Ovary (tissue), 9 donors: ENCODE data around the gene OPHN1. TPM values are rescaled to one million over a fixed set of nuclear protein-coding genes. Genes with fewer than 3 reads are reported as not detected.

Source experiments
- DNase-seq, 5 donors: peaks; one replicate each; pipeline ENCODE4 v3.0.0-alpha.2; 2019 to 2020
- H3K27ac ChIP-seq, 2 donors: fragments of 200-600 bp; one replicate each; pipeline versions ENCODE4 v1.5.1 to v1.8.0; 2019 to 2022
- H3K27me3 ChIP-seq: fragments of 200-600 bp; one replicate; pipeline ENCODE4 v1.8.0; 2022
- H3K36me3 ChIP-seq: fragments of 200-600 bp; sonication (generic); one replicate; pipeline ENCODE4 v1.5.1; 2019
- H3K4me1 ChIP-seq: one replicate; pipeline ENCODE4 v1.8.1; 2013; ENCODE audit warnings: mild to moderate bottlenecking, moderate library complexity; ENCODE audit not compliant: insufficient read depth
- H3K4me3 ChIP-seq: fragments of 200-600 bp; sonication (generic); one replicate; pipeline ENCODE4 v1.5.1; 2017
- H3K9me3 ChIP-seq, 2 donors: fragments of 200-600 bp in 1 of 2; sonication (generic) in 1 of 2; one replicate each; pipeline versions ENCODE4 v1.5.1 to v1.8.1; 2013 to 2019; ENCODE audit warnings: mild to moderate bottlenecking in 1 of 2, moderate library complexity in 1 of 2
- EP300 ChIP-seq: sonication (generic); formaldehyde crosslinking; IDR thresholded peaks from one replicate; pipeline ENCODE4 v1.6.1; 2017; ENCODE audit warnings: antibody characterized with exemption
- POLR2A ChIP-seq: fragments of 450-650 bp; IDR thresholded peaks from one replicate; pipeline ENCODE4 v1.6.1; 2017; ENCODE audit warnings: antibody characterized with exemption, mild to moderate bottlenecking, moderate library complexity
- WGBS, 3 donors: extraction: QIAGEN DNeasy Blood & Tissue Kit in 1 of 3; methylation state at CpG; one replicate each; pipeline versions ENCODE4 v1.1.5 to v1.1.7; 2013 to 2017; 5-methylcytosine and 5-hydroxymethylcytosine counted together
- intact Hi-C, 4 donors: fragments of 100-400 bp; cut with DNase I; formaldehyde crosslinking; loops; one replicate each; pipeline versions ENCODE4 v1.11.0 to v1.15.1; 2022 to 2023
- polyA plus RNA-seq, 2 donors: library from polyadenylated mRNA; stranded (reverse); fragments of 200-250 nt in 1 of 2; fragments of 350-450 nt in 1 of 2; fragmentation: Illumina TruSeq in 1 of 2; extraction: RNeasy Lipid Tissue Mini Kit (QIAGEN cat#74804) in 1 of 2; gene quantifications; one replicate each; pipeline ENCODE4 v1.2.3, GENCODE V29; 2013 to 2014
- total RNA-seq, 7 donors: library from RNA; depleted of rRNA in 2 of 7; stranded (reverse); fragments of >200 nt in 2 of 7; fragmentation: NEBNext Ultra II Directional in 3 of 7; extraction: Animal tissue kit (Norgen Biotek cat#: 25700) in 3 of 7; gene quantifications; one replicate each; pipeline versions ENCODE4 v1.1.0 to v1.2.4, GENCODE V29; 2016 to 2023
- TF ChIP-seq, protein P1 (sequence below), 3 donors: fragments of 450-650 bp in 2 of 3; fragments of 200-600 bp in 1 of 3; IDR thresholded peaks; one replicate each; pipeline versions ENCODE4 v1.5.1 to v1.8.0; 2016 to 2022; ENCODE audit warnings: antibody characterized with exemption in 3 of 3, mild to moderate bottlenecking in 1 of 3
- donor health status: DM: no; HTN: no; CAD: no; lungs with moderate emphysema.
- donor health status: DM: no; HTN: no; CAD: no.
- donor health status: Bipolar disorder and iron deficiency.
- donor health status: DM: yes; HTN: yes; CAD: no.
- donor health status: DM: no; HTN: no; CAD: no.
- donor health status: DM: yes; HTN: yes; CAD: no.

OPHN1 gene
- total and polyA plus RNA-seq, 9 donors = 2.3 to 9.2 (median 6.9) TPM

GRCh38 chrX:68376373-68376772 is 56.9 kb downstream of the OPHN1 start:
- DNase-seq = no peak
- no peak overlapping the region for H3K4me3 ChIP-seq
- H3K9me3 ChIP-seq = no peaks in the 10 kb centered on the region
- H3K36me3 ChIP-seq = no peaks in the 10 kb centered on the region
- intact Hi-C loops = no loop called here
- no peaks in the 10 kb centered on the region for H3K4me1 ChIP-seq
- H3K27me3 ChIP-seq = no peaks in the 10 kb centered on the region
- no peak overlapping the region for H3K27ac ChIP-seq
- TF ChIP-seq EP300 = no peak
- TF ChIP-seq, protein P1, sequence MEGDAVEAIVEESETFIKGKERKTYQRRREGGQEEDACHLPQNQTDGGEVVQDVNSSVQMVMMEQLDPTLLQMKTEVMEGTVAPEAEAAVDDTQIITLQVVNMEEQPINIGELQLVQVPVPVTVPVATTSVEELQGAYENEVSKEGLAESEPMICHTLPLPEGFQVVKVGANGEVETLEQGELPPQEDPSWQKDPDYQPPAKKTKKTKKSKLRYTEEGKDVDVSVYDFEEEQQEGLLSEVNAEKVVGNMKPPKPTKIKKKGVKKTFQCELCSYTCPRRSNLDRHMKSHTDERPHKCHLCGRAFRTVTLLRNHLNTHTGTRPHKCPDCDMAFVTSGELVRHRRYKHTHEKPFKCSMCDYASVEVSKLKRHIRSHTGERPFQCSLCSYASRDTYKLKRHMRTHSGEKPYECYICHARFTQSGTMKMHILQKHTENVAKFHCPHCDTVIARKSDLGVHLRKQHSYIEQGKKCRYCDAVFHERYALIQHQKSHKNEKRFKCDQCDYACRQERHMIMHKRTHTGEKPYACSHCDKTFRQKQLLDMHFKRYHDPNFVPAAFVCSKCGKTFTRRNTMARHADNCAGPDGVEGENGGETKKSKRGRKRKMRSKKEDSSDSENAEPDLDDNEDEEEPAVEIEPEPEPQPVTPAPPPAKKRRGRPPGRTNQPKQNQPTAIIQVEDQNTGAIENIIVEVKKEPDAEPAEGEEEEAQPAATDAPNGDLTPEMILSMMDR (IDR thresholded peaks at IDR 0.05) = no peak
- no peak for TF ChIP-seq POLR2A

DNA sequence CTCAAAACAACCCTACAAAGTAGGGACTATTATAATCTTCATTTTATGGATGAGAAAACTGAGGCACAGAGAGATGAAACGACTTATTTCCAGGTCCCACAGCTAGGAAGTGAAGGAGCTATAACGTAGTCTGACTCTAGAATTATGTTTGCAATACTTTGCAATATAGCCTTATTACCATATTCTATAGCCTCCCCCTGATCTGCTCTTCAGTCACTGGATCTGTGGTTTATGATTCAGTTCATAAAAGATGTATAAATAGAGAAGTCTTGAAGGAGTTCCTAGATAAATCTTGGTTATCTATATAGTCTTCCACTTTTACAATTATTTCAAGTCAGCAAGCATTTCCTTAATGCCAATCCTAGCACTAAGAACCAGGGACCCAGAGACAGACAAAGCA is 57.5 kb downstream of the OPHN1 start:
- 53 to 64% (median 58%) methylated on average over 2 of the region's 2 CpGs for WGBS, 3 donors
- DNase-seq = no peak
- Histone ChIP-seq H3K4me3 (no peak overlapping the region), H3K36me3 (no peaks in the 10 kb centered on the region), H3K27ac (no peak overlapping the region), H3K9me3 (no peaks in the 10 kb centered on the region), H3K4me1 (no peaks in the 10 kb centered on the region), H3K27me3 (no peaks in the 10 kb centered on the region)
- no peak for TF ChIP-seq POLR2A
- TF ChIP-seq, protein P1 (IDR thresholded peaks at IDR 0.05) = no peak
- no peak for TF ChIP-seq EP300
- intact Hi-C loops = no loop called here

- no peak overlapping the region for H3K27ac ChIP-seq
- no peak for DNase-seq
- WGBS, 3 donors = 78 to 88% (median 81%) methylated on average over 4 of the region's 4 CpGs
- no peaks in the 10 kb centered on the region for H3K4me1 ChIP-seq
- TF ChIP-seq EP300 (no peak), POLR2A (no peak)
- TF ChIP-seq, protein P1 (IDR thresholded peaks at IDR 0.05) = no peak
- H3K27me3 ChIP-seq = no peaks in the 10 kb centered on the region
- no peaks in the 10 kb centered on the region for H3K9me3 ChIP-seq
- H3K36me3 ChIP-seq = no peaks in the 10 kb centered on the region
- intact Hi-C loops = no loop called here
- no peak overlapping the region for H3K4me3 ChIP-seq
Measured at GRCh38 chrX:68372665-68373064, 60.6 kb downstream of the OPHN1 start.

DNA sequence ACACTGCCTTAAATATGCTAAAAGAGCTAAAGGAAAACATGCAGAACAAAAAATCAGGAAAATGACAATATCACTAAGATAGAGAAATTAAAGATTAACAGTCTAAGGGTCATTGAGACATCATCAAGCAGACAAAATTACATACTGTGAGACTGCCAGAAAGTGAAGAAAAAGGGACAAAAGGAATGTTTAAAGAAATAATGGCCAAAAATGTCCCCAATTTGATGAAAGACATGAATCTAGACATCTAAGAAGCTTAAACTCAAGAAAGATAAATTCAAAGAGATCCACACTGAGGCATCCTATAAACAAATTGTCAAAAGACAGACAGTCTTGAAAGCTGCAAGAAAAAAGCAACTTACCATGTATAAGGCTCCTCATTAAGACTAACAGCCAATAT is 63.7 kb downstream of the OPHN1 start:
- Histone ChIP-seq H3K4me1 (peaks cover 3% of the 10 kb centered on the region), H3K27ac (no peak overlapping the region), H3K4me3 (no peak overlapping the region), H3K9me3 (no peaks in the 10 kb centered on the region), H3K36me3 (no peaks in the 10 kb centered on the region), H3K27me3 (no peaks in the 10 kb centered on the region)
- intact Hi-C loops = no loop called here
- no peak for DNase-seq
- TF ChIP-seq POLR2A (no peak), EP300 (no peak)
- TF ChIP-seq, protein P1 (IDR thresholded peaks at IDR 0.05) = no peak

- Histone ChIP-seq H3K27me3 (no peaks in the 10 kb centered on the region), H3K9me3 (no peaks in the 10 kb centered on the region), H3K27ac (no peak overlapping the region), H3K36me3 (no peaks in the 10 kb centered on the region), H3K4me3 (no peak overlapping the region), H3K4me1 (peaks cover 3% of the 10 kb centered on the region)
- no peak for DNase-seq
- intact Hi-C loops = no loop called here
- no peak for TF ChIP-seq EP300
- TF ChIP-seq, protein P1 (IDR thresholded peaks at IDR 0.05) = no peak
- TF ChIP-seq POLR2A = no peak
- WGBS, 3 donors = 24 to 28% (median 28%) methylated on average over 4 of the region's 4 CpGs
Measured at GRCh38 chrX:68365341-68365740, 68.0 kb downstream of the OPHN1 start.
